ENCODE data around the gene FRMPD1. TPM values are rescaled to one million over a fixed set of nuclear protein-coding genes. Genes with fewer than 3 reads are reported as not detected.
A peak's percentile ranks its signal among the peaks of the same experiment; 100 is the strongest.
"Not testable (repeated sequence)": the region's sequence is repeated elsewhere in the genome, so short reads cannot be mapped to it uniquely, and the experiment has no call there.

The FRMPD1 gene
- 10 to 100 TPM; 48.0 to 67.3 TPM for total RNA-seq
- polyA plus RNA-seq (ENCODE audit: insufficient read depth, low read depth, low replicate concordance) = 15.9 TPM
- long read RNA-seq, donor 1, full-length matches to known transcripts = 1 of 1 reads
- long read RNA-seq, donor 1, partial matches to known transcripts = 0 of 1 reads
- long read RNA-seq, donor 1, other reads (novel, unspliced or antisense) = 0 of 1 reads
- long read RNA-seq, donor 2, full-length matches to known transcripts = 2 of 7 reads
- long read RNA-seq, donor 2, partial matches to known transcripts = 5 of 7 reads
- long read RNA-seq, donor 2, other reads (novel, unspliced or antisense) = 0 of 7 reads

GRCh38 chr9:37650873-37651768 is at the start of gene FRMPD1:
Gene FRMPD1, plus strand, starts transcription at chr9:37650954. Its CDS starts 41,688 bp downstream, at chr9:37692642.
- Histone ChIP-seq H3K9me3 (no peaks in the 10 kb centered on the region), H3K27ac (peak within 1 kb of the TSS; percentile 41 to 50), H3K27me3 (no peaks in the 10 kb centered on the region), H3K36me3 (ENCODE audit: low read depth, missing control alignments) (no peaks in the 10 kb centered on the region), H3K4me1 (peaks cover 15% of the 10 kb centered on the region), H3K4me3 (peak within 1 kb of the TSS; percentile 43 to 78)
- 1 to 5% methylated on average over 11 to 47 of the region's 73 CpGs for WGBS, 2 donors
- intact Hi-C loops (cut with DNase I; ENCODE audit: low total_unique reads) = no loop called here
- no peak for TF ChIP-seq CTCF (IDR thresholded peaks at IDR 0.05)
- no peak for TF ChIP-seq POLR2A (IDR thresholded peaks at IDR 0.05)
- peak; percentile 62 for DNase-seq

GRCh38 chr9:37602061-37602460 is 48.7 kb upstream of the FRMPD1 start:
- not testable (repeated sequence) for H3K27ac ChIP-seq
- 95 to 96% methylated on average over 4 of the region's 4 CpGs for WGBS, 2 donors

GRCh38 chr9:37602817-37603216 is 47.9 kb upstream of the FRMPD1 start:
- intact Hi-C loops (cut with DNase I; ENCODE audit: low total_unique reads) = no loop called here
- no peak for DNase-seq

More at GRCh38 chr9:37602061-37602460, 48.7 kb upstream of the FRMPD1 start:
- H3K4me3 ChIP-seq; H3K4me1 ChIP-seq; intact Hi-C loops (cut with DNase I; ENCODE audit: low total_unique reads); H3K9me3 ChIP-seq; DNase-seq; H3K27me3 ChIP-seq; H3K36me3 ChIP-seq (ENCODE audit: low read depth, missing control alignments): not testable (repeated sequence)

GRCh38 chr9:37604296-37604695 is 46.5 kb upstream of the FRMPD1 start:
- Histone ChIP-seq H3K27ac (no peak overlapping the region), H3K36me3 (ENCODE audit: low read depth, missing control alignments) (no peaks in the 10 kb centered on the region), H3K4me3 (no peak overlapping the region), H3K4me1 (no peaks in the 10 kb centered on the region), H3K9me3 (no peaks in the 10 kb centered on the region), H3K27me3 (no peaks in the 10 kb centered on the region)
- 60 to 74% methylated on average over 1 of the region's 1 CpG for WGBS, 2 donors
- no peak for DNase-seq
- intact Hi-C loops (cut with DNase I; ENCODE audit: low total_unique reads) = no loop called here
- TF ChIP-seq POLR2A (IDR thresholded peaks at IDR 0.05) (no peak), CTCF (IDR thresholded peaks at IDR 0.05) (no peak)

More at GRCh38 chr9:37602817-37603216, 47.9 kb upstream of the FRMPD1 start:
- H3K4me1 ChIP-seq = no peaks in the 10 kb centered on the region
- no peaks in the 10 kb centered on the region for H3K36me3 ChIP-seq (ENCODE audit: low read depth, missing control alignments)
- H3K27ac ChIP-seq = no peak overlapping the region
- WGBS, 2 donors = 76 to 78% methylated on average over 5 of the region's 5 CpGs
- H3K4me3 ChIP-seq = no peak overlapping the region
- H3K9me3 ChIP-seq = no peaks in the 10 kb centered on the region
- H3K27me3 ChIP-seq = no peaks in the 10 kb centered on the region
- TF ChIP-seq POLR2A (IDR thresholded peaks at IDR 0.05) (no peak), CTCF (IDR thresholded peaks at IDR 0.05) (no peak)

GRCh38 chr9:37608250-37608649 is 42.5 kb upstream of the FRMPD1 start:
- H3K27me3 ChIP-seq = no peaks in the 10 kb centered on the region
- H3K36me3 ChIP-seq (ENCODE audit: low read depth, missing control alignments) = no peaks in the 10 kb centered on the region
- intact Hi-C loops (cut with DNase I; ENCODE audit: low total_unique reads) = no loop called here
- no peak overlapping the region for H3K27ac ChIP-seq
- H3K4me3 ChIP-seq = no peak overlapping the region
- no peaks in the 10 kb centered on the region for H3K4me1 ChIP-seq
- H3K9me3 ChIP-seq = no peaks in the 10 kb centered on the region
- DNase-seq = no peak
- TF ChIP-seq CTCF (IDR thresholded peaks at IDR 0.05) (no peak), POLR2A (IDR thresholded peaks at IDR 0.05) (no peak)
